Activated CD4-positive, alpha-beta memory T cell treated with anti-CD3 and anti-CD28 coated beads, Interleukin-2, amount 10 ng/mL, durations not matched to agents 7 days and 5 days (primary cell): ENCODE data around the gene ASB13. TPM values are rescaled to one million over a fixed set of nuclear protein-coding genes. Genes with fewer than 3 reads are reported as not detected.

Experiments used
- CTCF ChIA-PET: fragments of 350-600 bp; sonication (Branson Sonifier 250); formaldehyde crosslinking; loops from one replicate; lab custom pipeline; 2021; ENCODE audit warnings: antibody characterized with exemption, inconsistent platforms; lab: Charles Lee
- POLR2A ChIA-PET: fragments of 350-600 bp; sonication (Branson Sonifier 250); formaldehyde crosslinking; loops from one replicate; lab custom pipeline; 2021; ENCODE audit warnings: antibody characterized with exemption; lab: Charles Lee
- DNase-seq: peaks from one replicate; pipeline ENCODE4 v3.0.0-alpha.2; 2020
- H3K27ac Mint-ChIP-seq: one replicate; pipeline ENCODE4 v1.8.0; 2021; ENCODE audit warnings: mild to moderate bottlenecking, mixed read lengths
- H3K27me3 Mint-ChIP-seq: one replicate; pipeline ENCODE4 v1.8.0; 2021; ENCODE audit warnings: mixed read lengths
- H3K36me3 Mint-ChIP-seq: one replicate; pipeline ENCODE4 v1.8.0; 2021; ENCODE audit warnings: low read depth, mixed read lengths
- H3K4me1 Mint-ChIP-seq: one replicate; pipeline ENCODE4 v1.8.0; 2021; ENCODE audit warnings: mixed read lengths
- H3K4me3 Mint-ChIP-seq: one replicate; pipeline ENCODE4 v1.8.0; 2021; ENCODE audit warnings: mild to moderate bottlenecking, mixed read lengths
- H3K9me3 Mint-ChIP-seq: one replicate; pipeline ENCODE4 v1.8.0; 2021; ENCODE audit warnings: mixed read lengths
- total RNA-seq, 2 experiments: library from RNA; stranded (reverse); gene quantifications; one replicate each; pipeline ENCODE4 v1.2.3, GENCODE V29; 2021

Gene ASB13, protein sequence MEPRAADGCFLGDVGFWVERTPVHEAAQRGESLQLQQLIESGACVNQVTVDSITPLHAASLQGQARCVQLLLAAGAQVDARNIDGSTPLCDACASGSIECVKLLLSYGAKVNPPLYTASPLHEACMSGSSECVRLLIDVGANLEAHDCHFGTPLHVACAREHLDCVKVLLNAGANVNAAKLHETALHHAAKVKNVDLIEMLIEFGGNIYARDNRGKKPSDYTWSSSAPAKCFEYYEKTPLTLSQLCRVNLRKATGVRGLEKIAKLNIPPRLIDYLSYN
- total RNA-seq: 1 to 10 TPM; 4.8 to 5.4 TPM

- H3K4me1 Mint-ChIP-seq: peaks cover 19% of the 10 kb centered on the region
- H3K27me3 Mint-ChIP-seq: peaks cover 9% of the 10 kb centered on the region
- no peak within 1 kb of the TSS for H3K27ac Mint-ChIP-seq
- peak within 1 kb of the TSS; percentile 88 for H3K4me3 Mint-ChIP-seq
- H3K9me3 Mint-ChIP-seq: no peaks in the 10 kb centered on the region
- peak; percentile 44 for DNase-seq
- H3K36me3 Mint-ChIP-seq: no peaks in the 10 kb centered on the region
- ChIA-PET POLR2A (interaction anchor here (1.1 kb wide), 1 partner anchor 12 kb away, joined by 3 read pairs; no protein-coding TSS in a partner anchor), CTCF (interaction anchor here (0.6 to 1.1 kb wide), 2 partner anchors 13 to 214 kb away, joined by 3 read pairs; no protein-coding TSS in a partner anchor)
These were observed at the start of gene ASB13 for GRCh38 chr10:5666008-5666840. ASB13 (minus strand) TSS chr10:5666595; CDS start chr10:5666551, 44 bp downstream.

DNA sequence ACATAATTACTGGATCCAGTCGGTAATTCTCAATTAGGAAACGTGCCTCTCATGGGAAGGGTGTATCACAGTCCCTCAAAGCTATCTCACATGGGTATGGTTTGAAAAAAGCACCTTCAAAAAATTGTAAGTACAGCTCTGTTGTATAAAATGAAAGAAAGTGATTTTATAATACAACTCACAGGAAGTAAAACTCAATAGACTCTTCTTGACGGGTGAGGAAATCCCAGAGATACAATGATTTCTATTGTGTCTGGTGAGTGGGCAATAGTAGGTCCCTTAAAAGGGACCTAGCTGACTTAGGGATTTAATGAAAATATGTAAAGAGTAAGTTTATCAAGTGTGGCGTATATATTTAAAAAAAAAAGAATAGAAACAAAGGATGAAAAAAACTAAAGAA, 45.2 kb upstream of the ASB13 start:
- CTCF ChIA-PET: no interaction called here
- no peaks in the 10 kb centered on the region for H3K27me3 Mint-ChIP-seq
- H3K4me3 Mint-ChIP-seq: peak overlapping the region; percentile 57
- POLR2A ChIA-PET: interaction anchor here (3.1 kb wide), 1 partner anchor 20 kb away, joined by 10 read pairs; no protein-coding TSS in a partner anchor
- peaks cover 7% of the 10 kb centered on the region for H3K36me3 Mint-ChIP-seq
- peaks cover 23% of the 10 kb centered on the region for H3K4me1 Mint-ChIP-seq
- H3K9me3 Mint-ChIP-seq: no peaks in the 10 kb centered on the region
- H3K27ac Mint-ChIP-seq: no peak overlapping the region
- DNase-seq: no peak

DNA sequence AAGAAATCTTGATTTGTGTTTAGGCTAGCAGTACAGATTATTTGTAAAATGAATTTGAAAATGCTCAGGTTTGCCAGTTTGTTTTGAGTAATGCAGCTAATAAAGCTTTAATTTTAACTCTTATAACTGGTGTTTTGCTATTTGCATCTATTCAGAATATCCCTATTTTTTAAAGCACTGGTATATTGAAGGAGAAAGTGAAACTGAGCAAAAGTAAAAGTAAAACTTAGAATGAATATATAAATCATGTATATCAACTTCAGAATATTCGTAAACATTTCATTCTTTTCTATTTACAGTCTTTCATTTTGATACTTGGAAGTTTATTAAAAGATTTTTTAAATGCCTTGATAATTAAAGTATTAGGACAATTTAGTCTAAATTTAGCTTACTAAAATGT, 44.5 kb upstream of the ASB13 start:
- POLR2A ChIA-PET: interaction anchor here (3.1 kb wide), 1 partner anchor 19 kb away, joined by 10 read pairs; no protein-coding TSS in a partner anchor
- DNase-seq: no peak
- H3K27ac Mint-ChIP-seq: no peak overlapping the region
- H3K27me3 Mint-ChIP-seq: no peaks in the 10 kb centered on the region
- no peaks in the 10 kb centered on the region for H3K9me3 Mint-ChIP-seq
- CTCF ChIA-PET: interaction anchor here (1.0 to 1.4 kb wide), 3 partner anchors 10 to 18 kb away, joined by 3 to 4 read pairs (median 3); no protein-coding TSS in a partner anchor
- H3K4me1 Mint-ChIP-seq: peaks cover 23% of the 10 kb centered on the region
- H3K36me3 Mint-ChIP-seq: peaks cover 7% of the 10 kb centered on the region
- H3K4me3 Mint-ChIP-seq: peak overlapping the region; percentile 57

DNA sequence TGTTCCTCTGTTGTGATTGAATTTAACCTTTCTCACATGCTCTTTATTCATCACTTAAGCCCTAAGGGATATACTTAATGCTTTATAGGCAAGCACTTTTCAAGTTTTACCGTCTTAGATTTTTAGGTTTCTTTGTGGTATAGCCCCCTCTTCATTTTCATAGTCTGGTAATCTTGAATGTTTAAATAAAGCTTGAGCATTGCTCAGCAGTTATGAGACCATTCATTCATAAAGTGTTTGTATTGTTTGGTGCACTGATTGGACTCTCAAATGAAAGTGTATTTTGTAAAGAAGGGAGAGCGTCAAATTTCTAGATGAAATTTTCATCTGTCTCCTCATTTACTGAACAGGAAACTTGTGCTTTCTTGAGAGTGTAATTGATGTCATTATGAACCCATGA, 43.5 kb upstream of the ASB13 start:
- no peak for DNase-seq
- Mint-ChIP-seq H3K27ac (no peak overlapping the region), H3K4me3 (no peak overlapping the region), H3K27me3 (no peaks in the 10 kb centered on the region), H3K4me1 (peaks cover 26% of the 10 kb centered on the region), H3K36me3 (peaks cover 7% of the 10 kb centered on the region), H3K9me3 (no peaks in the 10 kb centered on the region)
- CTCF ChIA-PET: interaction anchor here (1.4 kb wide), 1 partner anchor 17 kb away, joined by 4 read pairs; no protein-coding TSS in a partner anchor
- POLR2A ChIA-PET: interaction anchor here (0.8 to 3.1 kb wide), 3 partner anchors 9 to 104 kb away, joined by 3 to 10 read pairs (median 4); partner anchors contain the start of gene GDI2

GRCh38 chr10:5708356-5708755, 42.0 kb upstream of the ASB13 start:
- no peak overlapping the region for H3K4me3 Mint-ChIP-seq
- no peak overlapping the region for H3K27ac Mint-ChIP-seq
- no peaks in the 10 kb centered on the region for H3K27me3 Mint-ChIP-seq
- peaks cover 7% of the 10 kb centered on the region for H3K36me3 Mint-ChIP-seq
- peaks cover 29% of the 10 kb centered on the region for H3K4me1 Mint-ChIP-seq
- no peak for DNase-seq
- no peaks in the 10 kb centered on the region for H3K9me3 Mint-ChIP-seq
- ChIA-PET POLR2A (interaction anchor here (1.2 kb wide), 1 partner anchor 25 kb away, joined by 3 read pairs; no protein-coding TSS in a partner anchor), CTCF (interaction anchor here (0.9 kb wide), 1 partner anchor 12 kb away, joined by 3 read pairs; no protein-coding TSS in a partner anchor)

- no peak overlapping the region for H3K27ac Mint-ChIP-seq
- H3K27me3 Mint-ChIP-seq: no peaks in the 10 kb centered on the region
- POLR2A ChIA-PET: no interaction called here
- no peaks in the 10 kb centered on the region for H3K9me3 Mint-ChIP-seq
- no peak overlapping the region for H3K4me3 Mint-ChIP-seq
- H3K36me3 Mint-ChIP-seq: peaks cover 9% of the 10 kb centered on the region
- H3K4me1 Mint-ChIP-seq: peaks cover 13% of the 10 kb centered on the region
- no peak for DNase-seq
- CTCF ChIA-PET: interaction anchor here (0.6 kb wide), 1 partner anchor 40 kb away, joined by 3 read pairs; no protein-coding TSS in a partner anchor
These were observed 31.7 kb upstream of the ASB13 start for GRCh38 chr10:5698062-5698461.

GRCh38 chr10:5697342-5697741, 30.9 kb upstream of the ASB13 start:
- no peak for DNase-seq
- Mint-ChIP-seq H3K9me3 (no peaks in the 10 kb centered on the region), H3K36me3 (peaks cover 9% of the 10 kb centered on the region), H3K27ac (no peak overlapping the region), H3K27me3 (no peaks in the 10 kb centered on the region), H3K4me1 (peaks cover 16% of the 10 kb centered on the region), H3K4me3 (no peak overlapping the region)
- CTCF ChIA-PET: no interaction called here
- POLR2A ChIA-PET: no interaction called here

DNA sequence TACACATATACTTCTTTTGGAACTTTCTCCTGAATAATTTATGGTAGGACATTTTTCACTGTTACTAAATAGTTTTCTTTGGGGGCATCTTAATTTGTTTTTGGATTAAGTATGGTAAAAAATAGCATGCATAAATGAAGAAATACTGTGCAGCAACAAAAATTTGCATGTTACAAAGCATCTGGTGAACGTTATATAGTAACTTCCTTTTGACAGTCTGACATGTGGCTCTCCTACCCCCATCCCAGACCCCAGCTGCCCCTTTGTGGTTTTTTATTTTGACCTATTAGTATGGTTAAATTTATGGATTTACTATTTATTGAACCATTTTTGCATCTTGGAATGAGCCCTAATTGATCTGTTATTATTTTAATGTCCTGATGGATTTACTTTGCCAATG, 28.2 kb upstream of the ASB13 start:
- H3K4me1 Mint-ChIP-seq: peaks cover 30% of the 10 kb centered on the region
- no peak overlapping the region for H3K27ac Mint-ChIP-seq
- CTCF ChIA-PET: interaction anchor here (1.1 kb wide), 1 partner anchor 10 kb away, joined by 4 read pairs; the partner anchor contains the start of gene TASOR2
- no peak for DNase-seq
- no peaks in the 10 kb centered on the region for H3K9me3 Mint-ChIP-seq
- H3K27me3 Mint-ChIP-seq: no peaks in the 10 kb centered on the region
- H3K4me3 Mint-ChIP-seq: no peak overlapping the region
- H3K36me3 Mint-ChIP-seq: peaks cover 9% of the 10 kb centered on the region
- POLR2A ChIA-PET: no interaction called here

GRCh38 chr10:5692461-5693358, 26.3 kb upstream of the ASB13 start:
- H3K4me3 Mint-ChIP-seq: peak overlapping the region; percentile 68
- peak overlapping the region; percentile 27 for H3K27ac Mint-ChIP-seq
- no peaks in the 10 kb centered on the region for H3K27me3 Mint-ChIP-seq
- H3K9me3 Mint-ChIP-seq: no peaks in the 10 kb centered on the region
- peaks cover 38% of the 10 kb centered on the region for H3K4me1 Mint-ChIP-seq
- ChIA-PET CTCF (interaction anchor here (0.6 to 1.4 kb wide), 6 partner anchors 8 to 846 kb away, joined by 3 to 6 read pairs (median 4); partner anchors contain the start of gene TASOR2), POLR2A (interaction anchor here (0.9 to 2.2 kb wide), 5 partner anchors 9 to 197 kb away, joined by 3 to 10 read pairs (median 4); partner anchors contain the start of genes ANKRD16, FBH1 and GDI2)
- DNase-seq: peak; percentile 58
- peaks cover 11% of the 10 kb centered on the region for H3K36me3 Mint-ChIP-seq

DNA sequence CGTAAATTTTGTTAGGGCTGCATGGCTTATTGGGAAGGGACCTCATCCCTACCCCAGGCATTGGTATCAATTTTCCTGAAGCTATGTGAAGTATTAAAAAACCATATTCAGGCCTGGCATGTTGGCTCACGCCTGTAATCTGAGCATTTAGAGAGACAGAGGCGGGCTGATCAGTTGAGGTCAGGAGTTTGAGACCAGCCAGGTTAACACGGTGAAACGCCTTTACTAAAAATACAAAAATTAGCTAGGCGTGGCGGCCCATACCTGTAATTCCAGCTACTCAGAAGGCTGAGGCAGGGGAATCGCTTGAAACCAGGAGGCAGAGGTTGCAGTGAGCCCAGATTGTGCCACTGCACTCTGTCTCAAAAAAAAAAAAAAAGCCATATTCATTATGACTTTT, 25.4 kb upstream of the ASB13 start:
- H3K4me1 Mint-ChIP-seq: peaks cover 44% of the 10 kb centered on the region
- H3K27me3 Mint-ChIP-seq: no peaks in the 10 kb centered on the region
- H3K4me3 Mint-ChIP-seq: no peak overlapping the region
- peaks cover 11% of the 10 kb centered on the region for H3K36me3 Mint-ChIP-seq
- H3K27ac Mint-ChIP-seq: no peak overlapping the region
- no peaks in the 10 kb centered on the region for H3K9me3 Mint-ChIP-seq
- ChIA-PET CTCF (interaction anchor here (0.6 to 1.4 kb wide), 4 partner anchors 9 to 846 kb away, joined by 3 to 6 read pairs (median 4); no protein-coding TSS in a partner anchor), POLR2A (interaction anchor here (1.0 to 2.2 kb wide), 4 partner anchors 20 to 198 kb away, joined by 3 to 10 read pairs (median 4); partner anchors contain the start of genes ANKRD16, FBH1 and GDI2)
- DNase-seq: no peak

GRCh38 chr10:5688587-5688986, 22.2 kb upstream of the ASB13 start:
- CTCF ChIA-PET: interaction anchor here (1.0 kb wide), 1 partner anchor 245 kb away, joined by 3 read pairs; no protein-coding TSS in a partner anchor
- H3K4me3 Mint-ChIP-seq: no peak overlapping the region

More at GRCh38 chr10:5688587-5688986, 22.2 kb upstream of the ASB13 start:
- Mint-ChIP-seq H3K27me3 (no peaks in the 10 kb centered on the region), H3K36me3 (peaks cover 9% of the 10 kb centered on the region), H3K27ac (no peak overlapping the region), H3K9me3 (no peaks in the 10 kb centered on the region), H3K4me1 (peaks cover 62% of the 10 kb centered on the region)
- no peak for DNase-seq
- POLR2A ChIA-PET: interaction anchor here (0.6 to 1.2 kb wide), 4 partner anchors 8 to 404 kb away, joined by 3 to 4 read pairs (median 3); no protein-coding TSS in a partner anchor
